Measurements from ENCODE around the gene LBHD2.
"Not testable (repeated sequence)": the region's sequence is repeated elsewhere in the genome, so short reads cannot be mapped to it uniquely, and the experiment has no call there.

The LBHD2 gene

DNA sequence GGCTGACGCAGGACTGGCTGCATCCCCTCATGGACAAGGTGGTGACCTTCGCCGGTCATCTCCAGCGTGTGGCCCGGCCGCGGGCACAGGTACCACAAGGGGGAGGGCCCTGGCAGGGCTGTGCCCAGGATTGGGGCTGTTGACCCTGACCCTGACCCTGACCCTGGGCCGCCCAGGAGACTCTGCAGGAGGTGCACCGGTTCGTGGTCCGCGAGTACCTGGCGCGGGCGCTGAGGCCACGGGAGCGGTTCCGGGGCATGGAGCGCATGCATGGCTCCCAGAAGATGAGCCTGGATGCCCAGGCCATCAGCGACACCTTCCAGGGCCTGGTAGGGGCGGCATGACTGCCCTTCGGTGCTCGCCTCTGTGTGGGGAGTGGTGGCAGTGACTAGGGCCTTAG is 23.4 kb downstream of the LBHD2 start:
- DNase-seq, result no peak

DNA sequence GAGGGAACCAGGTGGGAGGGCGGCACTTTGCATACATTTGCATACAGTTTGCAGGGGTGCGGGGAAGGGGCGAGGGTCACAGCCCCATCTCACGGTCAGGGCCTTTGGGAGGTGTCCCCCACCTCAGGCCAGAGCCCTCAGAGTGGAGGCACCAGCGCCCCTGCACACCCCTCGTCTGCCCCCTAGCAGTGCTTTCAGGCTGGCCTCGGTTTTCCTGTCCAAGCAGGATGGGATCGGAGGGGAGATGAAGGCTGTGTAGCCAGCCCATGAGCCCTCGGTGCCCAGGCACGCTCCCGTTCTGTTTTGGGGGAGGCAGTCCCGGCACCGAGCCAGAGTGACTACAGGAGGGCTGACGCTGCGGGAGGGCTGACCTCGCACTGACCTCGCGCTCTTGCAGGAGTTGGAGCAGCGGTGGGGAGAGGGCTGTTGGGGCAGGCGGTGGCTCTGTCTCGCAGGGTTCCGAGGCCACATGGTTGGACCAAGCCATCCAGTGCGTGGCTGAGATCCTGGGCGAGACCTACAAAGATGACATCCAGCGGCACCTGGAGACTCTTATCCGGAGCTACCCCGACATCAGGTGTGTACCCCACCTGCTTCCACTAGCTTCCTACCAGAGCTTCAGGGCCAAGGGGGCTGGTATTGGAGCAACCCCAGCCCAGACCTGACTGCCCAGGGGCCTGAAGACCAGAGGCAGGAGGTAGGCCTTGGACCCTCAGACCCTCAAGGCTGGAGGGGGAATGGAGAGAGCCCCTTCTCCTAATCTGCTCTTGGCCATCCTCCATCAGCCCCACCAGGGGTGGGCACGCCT is 24.1 kb downstream of the LBHD2 start:
- no peak for DNase-seq

DNA sequence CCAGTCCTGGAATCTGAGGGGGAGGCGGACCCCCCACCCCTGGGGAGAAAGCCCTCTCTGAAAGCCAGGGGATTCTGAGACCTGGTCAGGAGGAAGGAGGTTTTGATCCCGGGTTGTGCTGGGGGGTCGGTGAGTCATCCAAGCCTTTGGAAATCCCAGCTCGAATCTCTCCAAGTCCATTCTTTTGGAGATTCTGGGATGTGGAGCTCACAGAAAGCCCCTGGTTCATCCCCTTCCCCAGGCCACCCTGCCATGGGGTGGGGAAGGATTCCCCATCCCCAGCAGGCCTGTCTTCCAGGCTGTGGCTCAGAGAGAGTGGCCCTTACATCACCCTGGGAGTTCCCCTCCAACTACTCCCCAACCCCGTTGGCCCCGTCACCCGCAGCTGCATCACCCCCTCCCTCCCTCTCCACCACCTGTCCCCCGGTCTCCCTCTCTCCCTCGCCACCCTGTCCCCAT is 24.8 kb downstream of the LBHD2 start:
- peak; percentile 15 for DNase-seq

DNA sequence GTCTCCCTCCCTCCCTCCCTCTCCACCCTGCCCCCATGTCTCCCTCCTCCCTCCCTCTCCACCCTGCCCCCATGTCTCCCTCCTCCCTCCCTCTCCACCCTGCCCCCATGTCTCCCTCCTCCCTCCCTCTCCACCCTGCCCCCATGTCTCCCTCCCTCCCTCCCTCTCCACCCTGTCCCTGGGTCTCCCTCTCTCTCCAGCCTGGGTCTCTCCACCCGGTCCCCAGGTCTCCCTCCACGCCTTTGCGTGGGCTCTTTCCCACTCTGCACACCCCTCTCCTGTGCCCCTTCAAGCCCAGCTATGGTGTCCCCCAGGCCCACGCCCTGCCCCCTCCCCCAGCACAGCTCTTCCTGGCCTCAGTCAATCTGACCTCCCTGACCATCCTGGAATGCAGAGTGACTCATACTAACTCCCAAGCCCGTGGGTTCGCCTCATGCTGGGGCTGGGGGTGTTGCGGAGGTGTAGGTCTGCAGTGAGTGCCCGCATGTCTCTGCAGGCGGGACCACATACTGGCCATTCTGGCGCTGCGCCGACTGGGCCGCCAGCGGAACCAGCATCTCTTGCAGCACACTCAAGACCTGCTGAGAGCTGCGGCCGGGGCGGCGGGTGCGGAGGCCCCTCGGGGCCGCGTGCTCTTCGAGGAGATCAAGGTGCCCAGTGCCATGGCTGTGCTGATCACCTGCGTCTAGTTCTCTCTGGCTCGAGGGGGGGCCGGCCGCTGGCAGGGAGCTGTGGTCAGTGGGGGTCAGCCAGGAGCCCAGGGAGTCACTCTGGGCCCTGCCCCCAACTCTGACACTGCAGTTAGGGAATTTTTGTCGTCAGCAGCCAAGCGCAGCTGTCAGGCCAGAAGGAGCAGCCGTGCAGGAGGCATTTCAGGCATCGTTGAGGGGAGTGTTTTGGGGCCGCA is 25.8 kb downstream of the LBHD2 start:
- no peak for DNase-seq

DNA sequence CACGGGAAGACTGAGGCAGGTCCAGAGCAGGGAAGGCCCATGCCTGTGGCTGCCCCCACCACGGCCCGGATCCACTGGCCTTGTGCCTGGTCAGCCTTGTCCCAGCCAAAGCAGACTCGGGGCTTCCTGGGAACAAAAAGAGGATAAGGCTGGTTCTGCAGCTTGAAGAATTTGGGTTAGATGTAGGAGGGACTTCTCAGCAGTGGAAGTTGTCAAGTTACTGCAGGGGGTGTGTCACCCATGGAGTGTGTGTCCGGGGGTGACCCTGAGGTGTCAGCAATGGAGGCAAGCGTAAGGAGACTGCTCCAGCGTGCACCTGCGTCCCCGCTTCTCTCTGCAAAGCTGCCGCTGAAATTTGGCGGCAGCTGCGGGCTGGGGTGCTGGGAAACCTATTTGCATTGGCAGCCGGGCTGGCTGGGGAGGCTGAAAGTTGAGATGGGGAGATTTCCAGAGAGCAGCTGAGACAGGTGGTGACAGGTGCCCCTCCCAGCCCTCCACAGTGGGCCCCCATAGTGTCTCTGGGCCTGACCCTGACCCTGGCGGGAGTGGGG is 26.7 kb downstream of the LBHD2 start:
- DNase-seq, result no peak

DNA sequence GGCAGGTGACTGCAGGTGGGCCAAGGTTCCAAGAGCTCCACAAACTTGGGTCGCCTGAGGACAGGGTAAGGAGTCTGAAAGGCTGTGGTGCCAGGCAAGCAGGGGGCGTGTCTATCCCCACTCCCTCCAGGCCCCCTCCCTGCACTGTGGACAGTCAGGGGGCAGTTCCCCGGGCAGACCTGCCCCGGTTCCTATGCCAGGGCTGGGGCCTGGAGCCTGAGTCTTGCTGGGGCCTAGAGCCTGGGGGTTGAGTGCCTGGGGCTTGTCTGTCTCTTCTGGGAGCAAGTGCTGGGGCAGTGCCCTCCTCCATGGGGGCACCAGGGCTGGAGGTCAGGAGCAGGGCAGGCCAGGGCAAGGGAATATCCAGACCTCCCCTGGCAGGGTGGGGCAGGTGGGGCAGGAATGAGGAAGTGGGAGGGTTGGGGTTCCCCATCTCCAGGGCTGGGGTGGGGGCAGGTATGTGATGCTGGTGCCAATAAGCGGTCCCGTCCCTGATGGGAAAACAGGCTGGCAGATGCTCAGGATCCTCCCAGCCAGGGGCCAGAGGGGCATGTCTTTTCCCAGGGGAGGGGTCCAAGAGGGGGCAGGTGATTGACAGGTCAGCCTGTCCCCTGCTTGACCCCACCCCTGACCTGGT is 27.3 kb downstream of the LBHD2 start:
- DNase-seq, result no peak

DNA sequence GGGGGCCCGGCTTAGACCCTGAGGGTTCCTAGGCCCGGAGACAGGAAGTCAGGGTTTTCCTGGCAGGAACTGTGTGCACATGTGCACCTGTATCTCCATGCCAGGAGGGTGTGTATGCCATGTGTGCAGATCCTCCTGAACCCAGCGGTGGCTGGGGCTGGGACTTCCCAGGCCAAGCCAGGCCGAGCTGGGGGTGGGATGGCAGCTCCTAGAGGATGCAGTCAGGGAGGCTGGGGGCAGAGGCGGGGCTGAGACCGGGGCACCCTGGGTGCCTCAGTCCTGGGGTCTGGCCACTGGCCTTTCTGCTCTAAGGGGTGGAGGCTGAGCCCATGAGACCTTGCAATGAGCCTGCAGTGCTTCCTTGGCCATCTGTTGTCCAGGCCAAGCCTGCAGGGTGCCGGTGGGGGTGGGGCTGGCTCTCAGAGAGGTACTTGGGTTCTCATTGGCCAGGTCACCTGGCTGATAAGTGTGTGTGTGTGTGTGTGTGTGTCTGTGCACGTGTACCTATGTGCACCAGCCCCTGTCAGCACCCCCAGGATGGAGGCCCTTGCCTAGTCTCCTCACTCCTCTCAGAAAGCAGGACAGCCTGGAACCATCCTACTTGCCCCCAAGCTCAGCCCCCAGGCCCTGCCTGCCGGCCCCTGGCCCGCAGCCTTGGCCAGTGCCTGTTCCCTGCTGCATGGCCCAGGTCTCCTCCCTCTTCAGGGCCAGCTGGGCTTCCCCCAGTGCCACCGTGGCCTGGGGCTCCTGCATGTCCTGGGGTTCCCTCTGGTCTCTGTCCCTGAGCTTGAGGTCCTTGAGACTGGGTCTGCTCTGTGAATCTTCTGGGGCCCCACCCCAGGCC is 28.6 kb downstream of the LBHD2 start:
- DNase-seq, result no peak

DNA sequence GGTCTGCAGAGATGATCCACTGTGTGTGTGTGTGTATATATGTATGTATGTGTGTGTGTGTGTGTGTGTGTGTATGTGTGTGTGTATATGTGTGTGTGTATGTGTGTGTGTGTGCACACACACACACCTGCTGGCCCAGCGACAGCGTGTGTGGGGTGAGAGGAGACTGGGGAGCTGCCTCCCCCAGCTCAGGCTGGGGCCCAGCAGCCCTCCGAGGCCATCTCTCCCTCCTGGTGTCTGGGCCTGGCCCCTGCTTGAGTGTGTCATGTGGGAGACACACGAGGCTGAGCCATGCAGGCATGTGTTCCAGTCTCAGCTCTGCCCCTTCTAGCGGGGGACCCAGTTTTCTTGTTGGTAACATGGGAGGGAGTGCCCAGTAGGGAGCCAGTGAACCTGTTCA is 29.3 kb downstream of the LBHD2 start:
- DNase-seq, result no peak

DNA sequence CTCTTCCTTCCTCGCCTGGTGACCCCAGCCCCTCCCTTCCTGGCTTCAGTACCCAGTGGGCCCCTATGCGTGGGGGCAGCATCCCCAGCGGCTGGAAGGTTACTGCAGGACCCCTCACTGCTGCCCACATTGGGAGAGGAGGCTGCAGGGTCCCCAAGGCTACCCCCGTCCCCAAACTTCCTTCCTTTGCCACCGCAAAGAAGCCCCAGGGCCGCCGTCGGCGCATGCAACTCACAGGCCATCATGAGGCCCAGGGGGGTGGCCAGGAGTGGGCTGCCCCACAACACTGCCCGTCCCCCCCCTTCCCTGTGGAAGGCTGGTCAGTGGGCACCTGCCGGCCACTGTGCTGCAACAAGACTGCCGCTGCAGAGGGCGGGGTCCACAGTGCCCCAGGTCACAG is 29.8 kb downstream of the LBHD2 start:
- DNase-seq, result no peak

DNA sequence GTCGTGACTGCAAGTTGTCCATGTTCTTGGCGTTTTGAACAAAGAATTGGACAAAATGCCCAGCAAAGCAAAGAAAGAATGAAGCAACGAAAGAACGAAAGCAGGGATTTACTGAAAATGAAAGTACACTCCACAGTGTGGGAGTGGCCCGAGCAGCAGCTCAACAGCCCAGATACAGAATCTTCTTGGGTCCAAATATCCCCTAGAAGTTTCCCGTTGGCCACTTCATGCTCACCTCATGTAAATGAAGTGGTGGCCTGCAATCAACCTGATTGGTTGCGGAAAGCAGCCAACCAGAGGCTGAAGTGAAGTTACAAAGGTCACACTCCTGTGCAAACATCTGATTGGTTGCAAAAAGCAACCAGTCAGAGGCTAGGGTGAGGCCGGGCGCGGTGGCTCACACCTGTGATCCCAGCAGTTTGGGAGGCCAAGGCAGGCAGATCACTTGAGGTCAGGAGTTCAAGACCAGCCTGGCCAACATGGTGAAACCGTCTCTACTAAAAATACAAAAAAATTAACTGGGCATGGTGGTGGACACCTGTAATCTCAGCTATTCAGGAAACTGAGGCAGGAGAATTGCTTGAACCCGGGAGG is 31.2 kb downstream of the LBHD2 start:
- not testable (repeated sequence) for DNase-seq

DNA sequence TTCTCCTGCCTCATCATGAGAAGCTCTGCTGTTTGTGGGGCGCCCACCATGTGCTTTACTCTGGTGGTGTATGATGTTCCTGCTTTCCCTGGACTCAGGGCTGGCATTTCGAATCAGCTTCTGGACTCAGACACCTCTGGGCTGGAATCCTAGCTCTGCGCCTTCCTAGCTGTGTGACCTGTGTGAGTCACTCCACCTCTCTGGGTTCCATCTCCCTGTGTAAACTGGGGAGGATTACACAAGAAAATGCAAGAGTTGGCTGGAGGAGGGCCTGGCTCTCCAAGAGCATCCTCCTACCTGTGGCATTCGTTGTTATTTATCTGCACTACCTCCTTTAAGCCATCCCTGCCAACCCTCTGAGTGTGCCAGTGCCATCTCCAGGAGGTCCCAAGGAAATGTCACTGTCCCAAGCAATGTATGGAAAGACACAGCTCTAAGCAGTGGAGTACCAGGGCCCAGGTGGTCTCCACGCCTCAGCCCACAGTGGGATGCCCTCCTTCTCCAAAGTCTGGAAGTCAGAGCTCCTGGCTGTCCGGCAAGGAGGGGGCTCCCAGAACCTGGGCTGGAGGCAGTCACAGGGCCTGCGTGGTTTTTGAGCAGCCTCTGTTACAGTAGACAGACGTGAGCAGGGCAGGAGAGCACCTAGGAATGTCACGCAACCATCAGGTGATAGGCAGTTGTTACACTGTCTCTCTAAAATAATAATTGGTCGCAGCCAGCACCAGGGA is 32.0 kb downstream of the LBHD2 start:
- DNase-seq, result no peak

DNA sequence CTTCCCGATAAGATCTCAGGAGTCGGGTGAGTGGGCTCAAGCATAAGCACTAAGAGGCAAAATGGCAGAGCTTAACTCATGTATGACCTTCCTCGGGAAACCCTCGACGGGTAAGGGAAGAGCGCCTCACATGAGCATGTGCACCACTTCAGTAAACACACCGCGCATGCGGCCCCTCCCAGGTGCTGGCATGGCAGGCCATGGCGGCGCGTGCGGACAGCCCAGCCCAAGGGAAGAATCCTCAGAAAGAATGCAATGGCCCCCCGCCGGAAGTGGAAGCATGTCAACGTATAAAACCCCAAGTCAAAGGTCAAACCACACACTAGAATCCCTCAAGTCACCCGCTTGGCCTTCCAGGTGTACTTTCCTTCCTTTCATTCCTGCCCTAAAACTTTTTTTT is 32.6 kb downstream of the LBHD2 start:
- DNase-seq, result no peak

DNA sequence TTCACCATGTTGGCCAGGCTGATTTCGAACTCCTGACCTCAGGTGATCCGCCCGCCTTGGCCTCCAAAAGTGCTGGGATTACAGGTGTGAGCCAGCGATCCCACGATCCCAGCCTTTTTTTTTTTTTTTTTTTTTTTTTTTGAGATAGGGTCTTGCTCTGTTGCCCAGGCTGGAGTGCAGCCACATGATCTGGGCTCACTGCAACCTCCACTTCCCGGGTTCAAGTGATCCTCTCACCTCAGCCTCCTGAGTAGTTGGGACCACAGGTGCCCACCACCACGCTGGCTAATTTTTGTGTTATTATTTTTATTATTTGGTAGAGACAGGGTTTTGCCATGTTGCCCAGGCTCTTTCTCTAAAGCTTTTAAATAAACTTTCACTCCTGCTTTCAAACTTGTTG is 33.5 kb downstream of the LBHD2 start:
- not testable (repeated sequence) for DNase-seq

DNA sequence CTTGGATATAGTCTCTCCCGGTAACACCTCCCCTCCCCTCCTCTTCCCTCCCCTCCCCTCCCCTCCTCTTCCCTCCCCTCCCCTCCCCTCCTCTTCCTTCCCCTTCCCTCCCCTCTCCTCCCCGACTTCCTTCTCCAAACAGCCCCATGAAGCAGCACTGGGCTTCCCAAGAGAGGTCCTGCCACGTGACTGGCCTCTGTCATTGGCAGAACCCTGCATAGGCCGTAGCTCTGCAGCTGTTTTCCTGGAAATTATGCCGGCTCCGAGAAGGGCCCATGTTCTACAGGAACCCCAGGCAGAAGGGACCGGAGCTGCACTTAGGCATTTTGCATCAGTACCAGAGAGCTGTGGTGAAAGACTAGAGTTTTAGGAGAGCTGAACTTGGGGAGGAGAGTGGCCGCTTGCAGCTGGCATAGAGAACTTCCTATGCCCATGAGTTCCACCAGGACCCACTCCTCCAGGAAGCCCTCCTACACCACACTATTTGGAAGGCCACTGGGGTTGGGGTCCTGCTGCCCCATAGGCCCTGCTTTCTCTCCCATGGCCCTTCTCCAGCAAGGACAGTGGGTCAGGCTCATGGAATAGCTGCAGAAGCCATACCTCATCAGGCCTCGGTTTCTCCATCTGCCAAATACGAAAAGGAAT is 34.1 kb downstream of the LBHD2 start:
- DNase-seq, result peak; percentile 65

DNA sequence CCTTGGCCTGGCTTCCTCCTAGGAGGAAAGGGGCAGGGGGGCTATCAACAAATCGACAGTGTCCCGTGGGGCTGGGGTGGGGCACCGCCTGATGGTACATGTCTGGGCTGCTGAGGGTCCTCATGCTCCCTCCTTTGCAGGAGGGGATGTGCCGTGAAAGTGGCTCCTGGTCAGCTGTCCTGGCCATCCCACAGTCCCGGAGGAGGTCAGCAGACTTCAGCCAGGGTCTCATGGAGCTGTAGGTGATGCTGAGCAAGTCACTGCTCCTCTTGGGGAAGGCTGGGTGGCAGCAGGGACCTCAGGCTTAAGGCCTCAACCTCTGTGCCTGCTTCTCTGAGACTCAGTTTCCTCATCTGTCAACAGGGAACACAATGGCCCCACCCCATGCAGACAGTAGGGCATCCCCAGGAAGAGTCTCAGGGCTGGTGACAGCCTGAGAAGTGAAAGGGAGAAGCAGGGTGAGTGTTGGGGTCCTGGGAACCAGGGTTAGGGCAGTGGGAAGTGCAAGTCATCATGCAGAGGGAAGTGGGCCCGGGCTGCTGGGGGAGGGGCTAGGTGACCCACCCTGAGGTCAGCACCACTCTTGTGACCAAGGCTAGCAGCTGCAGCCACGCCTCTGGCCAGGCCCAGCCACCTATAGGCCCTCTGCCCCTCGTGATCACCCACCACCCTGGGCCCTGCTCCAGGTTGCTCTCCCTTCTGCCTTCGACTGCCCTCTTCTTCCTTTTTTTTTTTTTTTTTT is 34.8 kb downstream of the LBHD2 start:
- DNase-seq, result peak; percentile 66

DNA sequence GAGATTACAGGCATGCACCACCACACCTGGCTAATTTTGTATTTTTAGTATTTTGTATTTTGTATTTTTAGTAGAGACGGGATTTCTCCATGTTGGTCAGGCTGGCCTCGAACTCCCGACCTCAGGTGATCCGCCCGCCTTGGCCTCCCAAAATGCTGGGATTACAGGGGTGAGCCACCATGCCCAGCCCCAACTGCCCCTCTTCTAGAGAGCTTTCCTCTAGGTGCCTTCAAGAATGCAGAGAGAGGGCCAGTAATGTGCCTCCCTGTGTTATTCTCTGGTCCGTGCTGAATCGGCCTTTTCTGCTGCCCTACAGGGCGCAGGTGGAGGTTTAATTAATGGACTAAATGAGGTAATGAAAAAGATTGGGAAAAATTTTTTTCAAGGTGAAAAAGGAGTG is 35.5 kb downstream of the LBHD2 start:
- not testable (repeated sequence) for DNase-seq

DNA sequence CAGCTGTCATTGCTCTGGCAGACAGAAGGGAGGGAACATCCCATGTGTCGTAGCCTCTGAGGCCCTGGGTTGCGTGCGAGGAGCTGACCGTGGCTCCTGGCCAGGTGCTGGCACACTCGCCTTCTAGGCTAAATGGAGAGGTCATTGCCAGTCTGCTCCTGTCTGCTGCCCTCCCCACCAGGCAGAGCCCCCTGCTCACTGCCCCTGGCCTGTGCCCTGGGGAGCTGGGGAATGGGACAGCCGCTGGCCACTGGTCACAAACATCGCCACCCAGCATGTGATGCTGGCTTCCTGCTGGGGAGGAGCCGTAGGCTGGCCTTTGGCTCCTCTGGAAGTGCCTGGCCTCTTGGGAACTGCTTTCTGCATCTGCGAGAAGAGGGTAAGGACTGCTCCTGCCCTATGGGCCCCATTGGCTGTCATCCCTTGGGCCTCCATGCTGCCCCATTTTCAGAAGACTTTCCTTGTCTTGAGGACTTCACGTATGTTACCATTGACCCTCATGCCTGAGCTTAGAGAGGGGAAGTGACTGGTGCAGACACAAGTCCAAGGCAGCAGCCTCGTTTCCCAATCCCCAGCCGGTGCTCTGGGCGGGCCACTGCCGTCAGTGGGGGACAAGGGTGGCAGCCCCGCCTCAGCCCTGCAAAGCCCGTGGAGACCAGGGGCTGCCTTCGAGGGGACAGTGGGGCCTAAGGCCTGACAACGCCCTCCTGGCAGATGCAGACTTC is 37.3 kb downstream of the LBHD2 start:
- DNase-seq, result peak; percentile 65

DNA sequence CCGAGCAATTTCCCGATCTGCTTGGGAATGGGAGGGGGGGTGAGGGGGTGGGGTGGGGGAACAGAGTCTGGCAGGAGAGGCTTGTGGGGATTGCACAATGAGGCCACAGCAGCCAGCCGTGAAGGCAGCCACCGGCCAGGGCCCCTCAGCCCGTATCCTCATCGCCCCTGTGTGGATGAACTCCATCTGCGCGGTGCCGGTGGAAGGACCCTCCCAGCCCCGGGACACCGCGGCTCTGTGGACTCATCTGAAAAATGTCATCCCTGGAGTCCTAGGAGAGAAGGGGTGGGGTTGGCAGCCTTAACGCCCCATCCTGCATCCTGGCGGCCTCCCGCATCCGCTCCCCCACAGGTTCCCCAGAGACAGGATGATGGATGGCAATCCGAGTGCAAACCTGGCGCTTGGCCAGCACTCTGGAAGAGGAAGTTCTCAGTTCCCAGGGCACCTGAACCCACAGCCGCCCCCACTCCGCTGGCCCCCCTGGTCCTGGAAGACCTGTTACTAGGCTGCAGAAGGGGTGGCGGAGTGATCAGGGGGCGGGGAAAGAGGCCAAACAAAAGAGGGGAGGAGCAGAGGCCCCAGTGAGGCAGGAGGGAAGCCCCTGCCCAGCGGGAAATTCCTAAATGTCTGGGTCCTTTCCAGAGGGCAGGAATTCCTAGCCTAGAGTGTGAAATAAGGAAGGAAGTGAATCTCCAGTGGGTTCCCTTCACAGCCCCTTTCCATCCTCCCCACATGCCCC is 38.0 kb downstream of the LBHD2 start:
- DNase-seq, result peak; percentile 76

Measured in GF-D8 (cell line).